Ascending aorta (tissue), 2 donors: ENCODE results near the gene USP34. TPM values are rescaled to one million over a fixed set of nuclear protein-coding genes. Genes with fewer than 3 reads are reported as not detected.

ENCODE experiments used
- DNase-seq, 2 donors: peaks; one replicate each; pipeline ENCODE4 v3.0.0-alpha.2; 2019; ENCODE audit warnings: low spot score in 2 of 2
- H3K27ac ChIP-seq, 2 donors: fragments of 200-600 bp; sonication (generic); one replicate each; pipeline ENCODE4 v1.5.1; 2016 to 2017; ENCODE audit warnings: mild to moderate bottlenecking in 1 of 2
- H3K27me3 ChIP-seq: fragments of 200-600 bp; sonication (generic); one replicate; pipeline ENCODE4 v1.5.1; 2017
- H3K36me3 ChIP-seq, 2 donors: fragments of 200-600 bp; sonication (generic); one replicate each; pipeline ENCODE4 v1.5.1; 2016
- H3K4me1 ChIP-seq, 2 donors: fragments of 200-600 bp; sonication (generic); one replicate each; pipeline ENCODE4 v1.5.1; 2016 to 2017; ENCODE audit warnings: mild to moderate bottlenecking in 1 of 2
- H3K4me3 ChIP-seq, 2 donors: fragments of 200-600 bp; sonication (generic); one replicate each; pipeline ENCODE4 v1.5.1; 2016 to 2017; ENCODE audit warnings: mild to moderate bottlenecking in 1 of 2
- H3K9me3 ChIP-seq, 2 donors: fragments of 200-600 bp; sonication (generic); one replicate each; pipeline ENCODE4 v1.5.1; 2016
- intact Hi-C: fragments of 100-400 bp; cut with DNase I; formaldehyde crosslinking; loops from one replicate; pipeline ENCODE4 v1.15.1; 2023
- total RNA-seq: library from RNA; depleted of rRNA; stranded (reverse); fragments of >200 nt; gene quantifications from one replicate; pipeline ENCODE4 v1.1.0, GENCODE V29; 2016
- TF ChIP-seq, protein P1 (sequence below), 3 experiments: fragments of 200-600 bp in 2 of 3; fragments of 450-650 bp in 1 of 3; sonication (generic) in 2 of 3; IDR thresholded peaks; one replicate each; pipeline ENCODE4 v1.5.1; 2016 to 2019; ENCODE audit warnings: antibody characterized with exemption in 3 of 3, mild to moderate bottlenecking in 1 of 3, moderate library complexity in 1 of 3

The USP34 gene
- total RNA-seq, 1 donor from 2014 or later: 59.3 TPM

DNA sequence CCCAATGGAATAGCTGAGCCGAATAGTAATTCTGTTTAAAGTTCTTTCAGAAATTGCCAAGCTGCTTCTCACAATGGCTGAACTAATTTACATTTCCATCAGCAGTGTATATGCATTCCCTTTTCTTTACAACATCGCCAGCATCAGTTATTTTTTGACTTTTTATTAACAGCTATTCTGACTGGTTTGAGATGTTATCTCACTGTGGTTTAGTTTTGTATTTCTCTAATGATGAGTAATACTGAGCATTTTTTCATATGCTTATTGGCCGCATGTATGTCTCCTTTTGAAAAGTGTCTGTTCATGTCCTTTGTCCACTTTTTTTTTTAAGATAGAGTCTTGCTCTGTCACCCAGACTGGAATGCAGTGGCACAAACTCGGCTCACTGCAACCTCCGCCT is 208.2 kb downstream of the USP34 start:
- DNase-seq: no peak
- Histone ChIP-seq H3K27ac (no peak overlapping the region), H3K4me3 (no peak overlapping the region), H3K36me3 (peaks cover 17 to 44% of the 10 kb centered on the region in 2 donors), H3K9me3 (no peaks in the 10 kb centered on the region), H3K4me1 (no peaks in the 10 kb centered on the region), H3K27me3 (no peaks in the 10 kb centered on the region)
- intact Hi-C loops: no loop called here
- TF ChIP-seq, protein P1, sequence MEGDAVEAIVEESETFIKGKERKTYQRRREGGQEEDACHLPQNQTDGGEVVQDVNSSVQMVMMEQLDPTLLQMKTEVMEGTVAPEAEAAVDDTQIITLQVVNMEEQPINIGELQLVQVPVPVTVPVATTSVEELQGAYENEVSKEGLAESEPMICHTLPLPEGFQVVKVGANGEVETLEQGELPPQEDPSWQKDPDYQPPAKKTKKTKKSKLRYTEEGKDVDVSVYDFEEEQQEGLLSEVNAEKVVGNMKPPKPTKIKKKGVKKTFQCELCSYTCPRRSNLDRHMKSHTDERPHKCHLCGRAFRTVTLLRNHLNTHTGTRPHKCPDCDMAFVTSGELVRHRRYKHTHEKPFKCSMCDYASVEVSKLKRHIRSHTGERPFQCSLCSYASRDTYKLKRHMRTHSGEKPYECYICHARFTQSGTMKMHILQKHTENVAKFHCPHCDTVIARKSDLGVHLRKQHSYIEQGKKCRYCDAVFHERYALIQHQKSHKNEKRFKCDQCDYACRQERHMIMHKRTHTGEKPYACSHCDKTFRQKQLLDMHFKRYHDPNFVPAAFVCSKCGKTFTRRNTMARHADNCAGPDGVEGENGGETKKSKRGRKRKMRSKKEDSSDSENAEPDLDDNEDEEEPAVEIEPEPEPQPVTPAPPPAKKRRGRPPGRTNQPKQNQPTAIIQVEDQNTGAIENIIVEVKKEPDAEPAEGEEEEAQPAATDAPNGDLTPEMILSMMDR (IDR thresholded peaks at IDR 0.05): no peak

DNA sequence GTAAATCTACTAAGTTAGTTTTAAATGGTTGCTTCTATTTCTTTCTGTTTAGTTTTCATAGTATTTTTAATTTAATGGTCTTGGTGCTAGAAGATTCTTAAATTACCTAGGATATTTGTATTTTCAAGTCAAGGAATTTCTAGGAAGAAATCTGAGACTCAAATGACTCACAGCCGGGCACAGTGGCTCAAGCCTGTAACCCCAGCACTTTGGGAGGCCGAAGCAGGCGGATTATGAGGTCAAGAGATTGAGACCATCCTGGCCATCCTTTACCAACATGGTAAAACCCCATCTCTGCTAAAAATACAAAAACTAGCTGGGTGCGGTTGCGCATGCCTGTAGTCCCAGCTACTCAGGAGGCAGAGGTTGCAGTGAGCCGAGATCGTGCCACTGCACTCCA is 213.4 kb downstream of the USP34 start:
- Histone ChIP-seq H3K36me3 (peaks cover 19 to 55% of the 10 kb centered on the region in 2 donors), H3K27me3 (no peaks in the 10 kb centered on the region), H3K4me1 (no peaks in the 10 kb centered on the region), H3K9me3 (no peaks in the 10 kb centered on the region), H3K4me3 (no peak overlapping the region), H3K27ac (no peak overlapping the region)
- intact Hi-C loops: no loop called here
- DNase-seq: no peak
- TF ChIP-seq, protein P1 (IDR thresholded peaks at IDR 0.05): no peak

DNA sequence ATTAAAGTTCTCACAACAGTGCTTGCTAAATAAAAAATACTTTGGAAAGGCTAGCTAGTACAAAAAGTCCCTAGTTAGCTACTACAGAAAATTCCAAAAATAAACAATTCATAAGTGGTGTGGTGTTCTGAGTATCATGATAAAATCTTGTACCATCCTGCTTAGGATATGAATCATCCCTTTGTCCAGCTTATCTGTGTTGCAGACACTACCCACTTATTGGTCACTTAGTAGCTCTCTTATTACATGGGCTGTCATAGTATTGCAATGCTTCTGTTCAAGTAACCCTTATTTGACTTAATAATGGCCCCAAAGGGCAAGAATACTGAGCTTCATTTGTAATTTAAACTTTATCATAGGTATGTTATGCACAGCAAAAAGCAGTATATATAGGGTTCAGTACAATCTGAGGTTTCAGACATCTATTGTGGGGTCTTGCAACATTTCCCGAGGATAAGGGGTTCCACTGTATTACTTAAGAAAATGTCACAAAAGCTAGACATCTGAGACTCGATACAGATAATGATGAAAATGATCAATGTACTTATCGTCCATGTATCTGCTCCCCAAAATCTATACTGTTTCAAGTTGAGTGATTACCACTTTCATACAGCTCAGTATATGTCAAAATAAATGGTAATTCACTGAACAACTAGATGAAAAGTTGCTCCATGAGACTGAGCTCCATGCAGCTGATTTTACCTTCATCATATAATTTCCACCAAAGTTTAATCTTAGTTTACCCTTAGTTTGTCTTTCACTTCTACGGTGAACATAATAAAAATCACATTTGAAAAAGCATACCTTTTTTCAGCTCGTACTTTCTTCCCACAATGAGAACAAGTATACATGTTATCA is 215.1 kb downstream of the USP34 start:
- TF ChIP-seq, protein P1 (IDR thresholded peaks at IDR 0.05): no peak
- no peaks in the 10 kb centered on the region for H3K27me3 ChIP-seq
- H3K4me3 ChIP-seq: no peak overlapping the region
- H3K4me1 ChIP-seq: no peaks in the 10 kb centered on the region
- no peak for DNase-seq
- H3K9me3 ChIP-seq: no peaks in the 10 kb centered on the region
- intact Hi-C loops: no loop called here
- no peak overlapping the region for H3K27ac ChIP-seq
- peaks cover 19 to 55% of the 10 kb centered on the region in 2 donors for H3K36me3 ChIP-seq

DNA sequence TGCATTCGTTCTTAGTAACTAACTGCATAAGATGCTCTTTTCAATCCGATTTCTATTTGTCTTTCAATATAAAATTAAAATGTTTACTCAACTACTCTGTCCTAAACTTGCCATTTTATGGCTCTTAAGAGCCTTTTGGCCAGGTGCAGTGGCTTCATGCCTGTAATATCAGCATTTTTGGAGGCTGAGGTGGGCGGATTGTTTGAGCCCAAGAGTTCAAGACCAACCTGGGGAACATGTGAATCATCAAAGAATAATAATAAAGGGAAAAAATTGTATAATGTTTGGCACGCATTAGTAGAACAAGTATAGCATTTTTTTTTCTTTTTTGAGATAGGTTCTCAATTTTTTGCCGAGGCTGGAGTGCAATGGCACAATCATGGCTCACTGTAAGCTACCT is 216.4 kb downstream of the USP34 start:
- TF ChIP-seq, protein P1 (IDR thresholded peaks at IDR 0.05): no peak
- no peak overlapping the region for H3K27ac ChIP-seq
- no peak for DNase-seq
- no peaks in the 10 kb centered on the region for H3K4me1 ChIP-seq
- H3K9me3 ChIP-seq: no peaks in the 10 kb centered on the region
- peaks cover 20 to 57% of the 10 kb centered on the region in 2 donors for H3K36me3 ChIP-seq
- H3K4me3 ChIP-seq: no peak overlapping the region
- no peaks in the 10 kb centered on the region for H3K27me3 ChIP-seq
- intact Hi-C loops: no loop called here

DNA sequence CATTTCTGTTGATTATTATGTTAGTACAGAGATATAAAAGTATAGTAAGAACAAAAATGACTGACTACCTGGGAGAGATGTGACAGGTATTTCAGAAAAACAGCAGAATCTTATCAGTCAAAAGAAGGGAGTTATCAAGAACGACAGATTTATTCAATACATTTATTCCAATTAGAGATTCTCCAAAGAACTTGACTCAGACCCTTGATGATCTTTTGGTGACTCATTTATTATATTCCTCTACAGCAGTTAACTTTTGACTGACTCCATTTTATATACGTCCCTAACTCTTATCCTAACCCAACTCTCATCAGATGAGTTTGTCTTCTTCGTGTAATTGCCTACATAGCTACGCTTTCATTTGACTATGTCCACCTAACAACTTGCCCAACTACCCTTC is 217.8 kb downstream of the USP34 start:
- no peak for DNase-seq
- Histone ChIP-seq H3K9me3 (no peaks in the 10 kb centered on the region), H3K27ac (no peak overlapping the region), H3K27me3 (no peaks in the 10 kb centered on the region), H3K4me1 (no peaks in the 10 kb centered on the region), H3K4me3 (no peak overlapping the region), H3K36me3 (peaks cover 15 to 48% of the 10 kb centered on the region in 2 donors)
- TF ChIP-seq, protein P1 (IDR thresholded peaks at IDR 0.05): no peak
- intact Hi-C loops: no loop called here
